ENCODE measurements around the gene BTBD9.

DNA sequence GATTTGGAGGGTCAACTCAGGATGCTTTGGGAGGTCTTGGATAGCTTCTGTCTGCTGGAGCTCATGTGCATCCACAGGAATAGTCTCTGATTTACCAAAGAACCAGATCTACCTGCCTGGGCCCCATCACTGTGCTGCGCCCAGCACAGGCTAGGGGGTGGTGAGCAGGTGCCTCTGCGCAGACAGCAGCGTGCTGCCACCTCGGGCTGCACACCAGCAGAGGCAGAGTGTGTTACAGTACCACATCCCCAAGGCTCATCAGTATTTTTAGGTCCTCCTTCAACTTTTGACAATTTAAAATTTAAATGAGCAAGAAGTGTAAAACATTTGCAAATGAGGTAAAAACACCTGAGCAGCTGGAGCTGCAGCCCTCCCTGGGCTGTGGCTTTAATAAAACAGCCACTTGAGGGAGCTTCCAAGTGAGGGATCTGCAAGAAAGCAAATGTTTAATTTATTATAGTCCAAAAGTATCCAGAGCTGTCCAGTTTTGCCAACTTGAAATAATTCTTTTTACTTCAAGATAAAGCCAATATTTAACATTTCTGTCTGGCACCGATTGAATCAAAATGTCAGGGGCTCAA is 495.3 kb downstream of the BTBD9 start:
- no peak for TF ChIP-seq POLR2A (IDR thresholded peaks at IDR 0.05)
- TF ChIP-seq, protein P1, sequence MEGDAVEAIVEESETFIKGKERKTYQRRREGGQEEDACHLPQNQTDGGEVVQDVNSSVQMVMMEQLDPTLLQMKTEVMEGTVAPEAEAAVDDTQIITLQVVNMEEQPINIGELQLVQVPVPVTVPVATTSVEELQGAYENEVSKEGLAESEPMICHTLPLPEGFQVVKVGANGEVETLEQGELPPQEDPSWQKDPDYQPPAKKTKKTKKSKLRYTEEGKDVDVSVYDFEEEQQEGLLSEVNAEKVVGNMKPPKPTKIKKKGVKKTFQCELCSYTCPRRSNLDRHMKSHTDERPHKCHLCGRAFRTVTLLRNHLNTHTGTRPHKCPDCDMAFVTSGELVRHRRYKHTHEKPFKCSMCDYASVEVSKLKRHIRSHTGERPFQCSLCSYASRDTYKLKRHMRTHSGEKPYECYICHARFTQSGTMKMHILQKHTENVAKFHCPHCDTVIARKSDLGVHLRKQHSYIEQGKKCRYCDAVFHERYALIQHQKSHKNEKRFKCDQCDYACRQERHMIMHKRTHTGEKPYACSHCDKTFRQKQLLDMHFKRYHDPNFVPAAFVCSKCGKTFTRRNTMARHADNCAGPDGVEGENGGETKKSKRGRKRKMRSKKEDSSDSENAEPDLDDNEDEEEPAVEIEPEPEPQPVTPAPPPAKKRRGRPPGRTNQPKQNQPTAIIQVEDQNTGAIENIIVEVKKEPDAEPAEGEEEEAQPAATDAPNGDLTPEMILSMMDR (IDR thresholded peaks at IDR 0.05): no peak
